ENCODE data around the gene DNAH9. TPM values are rescaled to one million over a fixed set of nuclear protein-coding genes. Genes with fewer than 3 reads are reported as not detected.

DNAH9 gene
- total and polyA plus RNA-seq, 2 of the 8 experiments (the other 6 are each of a cell fraction or from before 2014, with no cell fraction given): 0.21 to 0.86 TPM

DNA sequence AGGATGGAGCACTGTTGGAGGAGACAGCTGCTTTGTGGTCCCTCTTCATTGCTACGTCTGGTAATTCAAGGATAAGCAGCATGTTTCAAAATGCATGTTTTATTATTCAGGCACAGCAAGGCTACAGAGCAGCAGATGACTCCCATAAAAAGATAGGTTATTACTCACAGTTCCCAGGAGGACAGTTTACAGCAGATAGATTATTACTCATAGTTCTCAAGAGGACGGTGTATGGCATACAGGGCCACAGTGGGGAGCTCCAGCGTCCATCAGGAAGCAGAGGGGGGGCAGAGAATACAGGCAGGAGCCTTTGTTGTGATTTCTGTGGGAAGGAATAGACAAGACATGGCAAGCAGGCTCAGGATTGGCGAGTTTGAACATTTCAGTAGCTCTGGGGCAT, 72.9 kb downstream of the DNAH9 start:
- no peak overlapping the region for H2AFZ ChIP-seq (ENCODE audit: low read length)
- H3K36me3 ChIP-seq (ENCODE audit: control insufficient read depth in 2 of 4, insufficient read depth in 4 of 4, low read length in 3 of 4): no peaks in the 10 kb centered on the region
- H2BK120ac ChIP-seq (replicated peaks; ENCODE audit: low read depth, low read length): no peak overlapping the region
- ChIA-PET POLR2A (ENCODE audit: partially characterized antibody) (no interaction called here), CTCF (ENCODE audit: partially characterized antibody) (interaction anchor here (1.3 kb wide), 1 partner anchor 72 kb away, joined by 4 read pairs; no protein-coding TSS in a partner anchor)
- H3K79me2 ChIP-seq (ENCODE audit: control insufficient read depth in 1 of 2, insufficient read depth in 2 of 2, low read length in 2 of 2): no peaks in the 10 kb centered on the region
- no peak overlapping the region for H3K4ac ChIP-seq (replicated peaks; ENCODE audit: insufficient read length, low read depth, low read length)
- no peak for DNase-seq (ENCODE audit: low read depth in 1 of 2, low spot score in 2 of 2)
- H3K4me2 ChIP-seq (ENCODE audit: insufficient read depth in 1 of 2, low read depth in 2 of 2, low read length in 2 of 2): no peak overlapping the region
- peaks cover 3% of the 10 kb centered on the region in 2 experiments; a peak in 1 of 4 replicates for H3K9me3 ChIP-seq (ENCODE audit: insufficient read depth in 2 of 2, low read depth in 1 of 2, low read length in 1 of 2)
- H3K4me3 ChIP-seq (ENCODE audit: extremely low read depth in 1 of 4, insufficient read depth in 2 of 4, low read depth in 3 of 4, low read length in 4 of 4): no peak overlapping the region
- no peak overlapping the region for H2AK5ac ChIP-seq (ENCODE audit: low read depth, low read length)
- H2BK12ac ChIP-seq (ENCODE audit: low read depth, low read length): no peak overlapping the region
- no peak overlapping the region for H3K14ac ChIP-seq (ENCODE audit: insufficient read length)
- 87% methylated on average over 4 of the region's 4 CpGs; no CpG with 5 or more reads in 1 of the 2 experiments for WGBS, 2 experiments (ENCODE audit: extremely low coverage in 1 of 2, insufficient coverage in 1 of 2, insufficient read length in 1 of 2, insufficient replicate concordance in 2 of 2, low coverage in 1 of 2, low lambda C conversion rate in 2 of 2, missing lambda C conversion rate in 1 of 2)
- no peak overlapping the region for H2BK15ac ChIP-seq (ENCODE audit: low read length)
- no peak overlapping the region for H3K18ac ChIP-seq (ENCODE audit: extremely low read depth, low read length)
- H4K91ac ChIP-seq (replicated peaks; ENCODE audit: insufficient read length, low read length): no peak overlapping the region
- peaks cover 0 to 12% (median 4%) of the 10 kb centered on the region in 4 experiments; a peak in 4 of 7 replicates for H3K4me1 ChIP-seq (replicated peaks in 1 of 4; ENCODE audit: control insufficient read depth in 3 of 4, insufficient read depth in 4 of 4, low read length in 3 of 4)
- H4K8ac ChIP-seq (ENCODE audit: extremely low read depth, insufficient read depth, low read length): no peak overlapping the region
- H4K5ac ChIP-seq (ENCODE audit: insufficient read length, low read depth, low read length): no peak overlapping the region
- H3K23ac ChIP-seq (ENCODE audit: insufficient read length): no peak overlapping the region
- H3K27me3 ChIP-seq (replicated peaks in 1 of 4; ENCODE audit: control insufficient read depth in 3 of 4, extremely low read depth in 1 of 4, insufficient read depth in 3 of 4, low read length in 3 of 4): no peaks in the 10 kb centered on the region; a peak in 1 of 7 replicates
- H3K23me2 ChIP-seq (ENCODE audit: low read depth, low read length): no peaks in the 10 kb centered on the region
- H3K27ac ChIP-seq (ENCODE audit: low read depth, low read length): no peak overlapping the region
- no peak overlapping the region for H3K9ac ChIP-seq (replicated peaks in 1 of 4; ENCODE audit: extremely low read depth in 1 of 4, low read depth in 3 of 4, low read length in 3 of 4)
- H3K56ac ChIP-seq (replicated peaks; ENCODE audit: insufficient read length, low read depth, low read length): no peak overlapping the region
- no peak for FAIRE-seq
- no peaks in the 10 kb centered on the region for H3K79me1 ChIP-seq (ENCODE audit: low read depth, low read length)
- TF ChIP-seq, protein P1, sequence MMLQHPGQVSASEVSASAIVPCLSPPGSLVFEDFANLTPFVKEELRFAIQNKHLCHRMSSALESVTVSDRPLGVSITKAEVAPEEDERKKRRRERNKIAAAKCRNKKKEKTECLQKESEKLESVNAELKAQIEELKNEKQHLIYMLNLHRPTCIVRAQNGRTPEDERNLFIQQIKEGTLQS (IDR thresholded peaks at IDR 0.05; ENCODE audit: insufficient read depth, low read depth, low read length): no peak
- TF ChIP-seq CHD1 (IDR thresholded peaks at IDR 0.05; ENCODE audit: low read depth, low read length) (no peak), SRF (IDR thresholded peaks at IDR 0.05; ENCODE audit: low read depth, low read length) (no peak), CBX5 (IDR thresholded peaks at IDR 0.05; ENCODE audit: low read depth, low read length) (no peak), POLR2A (IDR thresholded peaks at IDR 0.05; ENCODE audit: control extremely low read depth in 1 of 2, low read depth in 2 of 2, low read length in 2 of 2) (no peak), TAF7 (optimal IDR thresholded peaks at IDR 0.05; ENCODE audit: borderline replicate concordance, low read depth, low read length) (no peak), SIN3A (conservative IDR thresholded peaks at IDR 0.05 in 1 of 2, IDR thresholded peaks at IDR 0.05 in 1 of 2; ENCODE audit: low read depth in 1 of 2, low read length in 2 of 2) (no peak), TAF1 (IDR thresholded peaks at IDR 0.05; ENCODE audit: low read depth, low read length) (no peak), KDM4A (IDR thresholded peaks at IDR 0.05; ENCODE audit: low read depth, low read length, severe bottlenecking) (no peak), CHD2 (IDR thresholded peaks at IDR 0.05; ENCODE audit: low read length) (no peak), JUN (IDR thresholded peaks at IDR 0.05; ENCODE audit: low read depth, low read length) (no peak), SUZ12 (IDR thresholded peaks at IDR 0.05; ENCODE audit: low read length) (no peak)
- no peak overlapping the region for H2BK5ac ChIP-seq (ENCODE audit: low read depth, low read length)
- peak overlapping the region; percentile 44; the same call in 1 of the 2 replicates for H2BK20ac ChIP-seq (ENCODE audit: low read length)
- H4K20me1 ChIP-seq (replicated peaks in 1 of 2; ENCODE audit: control insufficient read depth in 1 of 2, insufficient read depth in 2 of 2, low read length in 2 of 2): no peaks in the 10 kb centered on the region

Measured in H1 (cell line).